Fibroblast of lung (primary cell): ENCODE data around the gene GSN.

Source experiments
- EZH2 ChIP-seq: IDR thresholded peaks from 2 replicates; pipeline ENCODE4 v1.5.1; 2012; ENCODE audit warnings: low read length, control low read depth, mild to moderate bottlenecking; ENCODE audit errors: missing control alignments
- TF ChIP-seq, protein P1 (sequence below), 2 donors: IDR thresholded peaks in 1 of 2; conservative IDR thresholded peaks in 1 of 2; 1 replicate in 1 of 2; 2 replicates in 1 of 2; pipeline ENCODE4 v1.5.1; 2011 to 2012; ENCODE audit warnings: low read length in 2 of 2, control low read depth in 1 of 2, inconsistent platforms in 1 of 2, low read depth in 1 of 2, mild to moderate bottlenecking in 1 of 2

GRCh38 chr9:121222524-121223171 lies 45.3 kb upstream of the GSN start:
- TF ChIP-seq, protein P1, sequence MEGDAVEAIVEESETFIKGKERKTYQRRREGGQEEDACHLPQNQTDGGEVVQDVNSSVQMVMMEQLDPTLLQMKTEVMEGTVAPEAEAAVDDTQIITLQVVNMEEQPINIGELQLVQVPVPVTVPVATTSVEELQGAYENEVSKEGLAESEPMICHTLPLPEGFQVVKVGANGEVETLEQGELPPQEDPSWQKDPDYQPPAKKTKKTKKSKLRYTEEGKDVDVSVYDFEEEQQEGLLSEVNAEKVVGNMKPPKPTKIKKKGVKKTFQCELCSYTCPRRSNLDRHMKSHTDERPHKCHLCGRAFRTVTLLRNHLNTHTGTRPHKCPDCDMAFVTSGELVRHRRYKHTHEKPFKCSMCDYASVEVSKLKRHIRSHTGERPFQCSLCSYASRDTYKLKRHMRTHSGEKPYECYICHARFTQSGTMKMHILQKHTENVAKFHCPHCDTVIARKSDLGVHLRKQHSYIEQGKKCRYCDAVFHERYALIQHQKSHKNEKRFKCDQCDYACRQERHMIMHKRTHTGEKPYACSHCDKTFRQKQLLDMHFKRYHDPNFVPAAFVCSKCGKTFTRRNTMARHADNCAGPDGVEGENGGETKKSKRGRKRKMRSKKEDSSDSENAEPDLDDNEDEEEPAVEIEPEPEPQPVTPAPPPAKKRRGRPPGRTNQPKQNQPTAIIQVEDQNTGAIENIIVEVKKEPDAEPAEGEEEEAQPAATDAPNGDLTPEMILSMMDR (conservative IDR thresholded peaks at IDR 0.05 in 1 of 2, IDR thresholded peaks at IDR 0.05 in 1 of 2; ENCODE audit: low read depth in 1 of 2, low read length in 2 of 2) = peak; percentile 65 to 79
- TF ChIP-seq EZH2 = no peak
